Measurements from ENCODE around the gene TNFRSF21. TPM values are rescaled to one million over a fixed set of nuclear protein-coding genes. Genes with fewer than 3 reads are reported as not detected.

Gene TNFRSF21
- total RNA-seq, 1 donor from 2014 or later = 24.2 TPM

- no peak for DNase-seq (ENCODE audit: low spot score in 2 of 2, unreplicated experiment in 2 of 2)
- H3K27ac Mint-ChIP-seq = no peak overlapping the region
- H3K4me3 Mint-ChIP-seq = no peak overlapping the region
- no peaks in the 10 kb centered on the region for H3K27me3 Mint-ChIP-seq (ENCODE audit: low read depth)
- no peak for TF ChIP-seq CTCF (IDR thresholded peaks at IDR 0.05; ENCODE audit: unreplicated experiment)
- peaks cover 22% of the 10 kb centered on the region for H3K9me3 Mint-ChIP-seq
- H3K4me1 Mint-ChIP-seq = no peaks in the 10 kb centered on the region
- H3K36me3 Mint-ChIP-seq = no peaks in the 10 kb centered on the region
Observed at GRCh38 chr6:47182291-47182957, 127.3 kb downstream of the TNFRSF21 start.

- Mint-ChIP-seq H3K4me1 (no peaks in the 10 kb centered on the region), H3K9me3 (peaks cover 22% of the 10 kb centered on the region), H3K27me3 (ENCODE audit: low read depth) (no peaks in the 10 kb centered on the region), H3K4me3 (no peak overlapping the region), H3K27ac (no peak overlapping the region), H3K36me3 (no peaks in the 10 kb centered on the region)
- TF ChIP-seq CTCF (IDR thresholded peaks at IDR 0.05; ENCODE audit: unreplicated experiment) = no peak
- DNase-seq (ENCODE audit: low spot score in 2 of 2, unreplicated experiment in 2 of 2) = no peak
Observed at GRCh38 chr6:47181681-47182080, 128.0 kb downstream of the TNFRSF21 start.

Other genes with a start within 250 kb of the TNFRSF21 start
- 32.2 to 34.9 TPM (median 34.4 TPM) in 3 replicates for gene CD2AP, start 167.9 kb upstream of the TNFRSF21 start, total RNA-seq